Mammary epithelial cell (primary cell): Measurements from ENCODE around the gene SERTAD2.

Experiments
- CTCF ChIP-seq, 2 donors: IDR thresholded peaks in 1 of 2; conservative IDR thresholded peaks in 1 of 2; 2 replicates each; pipeline ENCODE4 v1.5.1; 2011 to 2012; ENCODE audit warnings: inconsistent platforms in 2 of 2, low read length in 2 of 2, mild to moderate bottlenecking in 2 of 2, control low read depth in 1 of 2, low read depth in 1 of 2; ENCODE audit not compliant: insufficient read depth in 1 of 2; ENCODE audit errors: extremely low read depth in 1 of 2
- EZH2 ChIP-seq: IDR thresholded peaks from 2 replicates; pipeline ENCODE4 v1.6.1; 2012; ENCODE audit warnings: low read length, inconsistent platforms, borderline replicate concordance

- TF ChIP-seq CTCF (conservative IDR thresholded peaks at IDR 0.05 in 1 of 2, IDR thresholded peaks at IDR 0.05 in 1 of 2; ENCODE audit: extremely low read depth in 1 of 2, insufficient read depth in 1 of 2, low read depth in 1 of 2, low read length in 2 of 2) (no peak), EZH2 (no peak)
Observed at GRCh38 chr2:64699712-64700111, 46.0 kb upstream of the SERTAD2 start.
